GM13977 (cell line): ENCODE data around the gene BRD2.

Experiments
- DNase-seq: peaks from one replicate; pipeline ENCODE4 v3.0.0; 2012; ENCODE audit warnings: low spot score
- in situ Hi-C: fragments of 300-500 bp; cut with MboI; formaldehyde crosslinking; loops from one replicate; pipeline ENCODE4 v1.12.0; 2022; ENCODE audit warnings: low sequenced_read_pairs, low pct_unique_long_range_greater_than_20kb, mixed read lengths, inconsistent platforms; ENCODE audit not compliant: unreplicated experiment
- TF ChIP-seq, protein P1 (sequence below): IDR thresholded peaks from 2 replicates; pipeline ENCODE4 v1.5.1; 2012; ENCODE audit warnings: mild to moderate bottlenecking, control low read depth; ENCODE audit not compliant: insufficient read depth; ENCODE audit errors: extremely low read depth, missing control alignments

The BRD2 gene

DNA sequence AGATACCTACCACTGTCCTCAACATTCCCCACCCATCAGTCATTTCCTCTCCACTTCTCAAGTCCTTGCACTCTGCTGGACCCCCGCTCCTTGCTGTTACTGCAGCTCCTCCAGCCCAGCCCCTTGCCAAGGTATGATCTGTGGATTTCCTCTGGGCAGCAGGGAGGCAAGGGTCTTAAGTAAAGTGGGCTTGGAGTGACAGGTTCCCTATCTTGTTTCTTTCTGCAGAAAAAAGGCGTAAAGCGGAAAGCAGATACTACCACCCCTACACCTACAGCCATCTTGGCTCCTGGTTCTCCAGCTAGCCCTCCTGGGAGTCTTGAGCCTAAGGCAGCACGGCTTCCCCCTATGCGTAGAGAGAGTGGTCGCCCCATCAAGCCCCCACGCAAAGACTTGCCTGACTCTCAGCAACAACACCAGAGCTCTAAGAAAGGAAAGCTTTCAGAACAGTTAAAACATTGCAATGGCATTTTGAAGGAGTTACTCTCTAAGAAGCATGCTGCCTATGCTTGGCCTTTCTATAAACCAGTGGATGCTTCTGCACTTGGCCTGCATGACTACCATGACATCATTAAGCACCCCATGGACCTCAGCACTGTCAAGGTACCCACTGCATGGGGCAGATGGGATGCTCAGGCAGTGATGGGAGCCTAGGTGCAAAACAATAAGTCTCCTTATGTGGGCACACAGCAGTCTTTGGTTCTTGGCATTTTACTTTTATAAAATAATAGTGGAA is 8.1 kb downstream of the BRD2 start:
- TF ChIP-seq, protein P1, sequence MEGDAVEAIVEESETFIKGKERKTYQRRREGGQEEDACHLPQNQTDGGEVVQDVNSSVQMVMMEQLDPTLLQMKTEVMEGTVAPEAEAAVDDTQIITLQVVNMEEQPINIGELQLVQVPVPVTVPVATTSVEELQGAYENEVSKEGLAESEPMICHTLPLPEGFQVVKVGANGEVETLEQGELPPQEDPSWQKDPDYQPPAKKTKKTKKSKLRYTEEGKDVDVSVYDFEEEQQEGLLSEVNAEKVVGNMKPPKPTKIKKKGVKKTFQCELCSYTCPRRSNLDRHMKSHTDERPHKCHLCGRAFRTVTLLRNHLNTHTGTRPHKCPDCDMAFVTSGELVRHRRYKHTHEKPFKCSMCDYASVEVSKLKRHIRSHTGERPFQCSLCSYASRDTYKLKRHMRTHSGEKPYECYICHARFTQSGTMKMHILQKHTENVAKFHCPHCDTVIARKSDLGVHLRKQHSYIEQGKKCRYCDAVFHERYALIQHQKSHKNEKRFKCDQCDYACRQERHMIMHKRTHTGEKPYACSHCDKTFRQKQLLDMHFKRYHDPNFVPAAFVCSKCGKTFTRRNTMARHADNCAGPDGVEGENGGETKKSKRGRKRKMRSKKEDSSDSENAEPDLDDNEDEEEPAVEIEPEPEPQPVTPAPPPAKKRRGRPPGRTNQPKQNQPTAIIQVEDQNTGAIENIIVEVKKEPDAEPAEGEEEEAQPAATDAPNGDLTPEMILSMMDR, result no peak
- in situ Hi-C loops, result loop anchor here (10.0 kb wide), 1 partner anchor 92 kb away; no protein-coding TSS in a partner anchor
- no peak for DNase-seq

DNA sequence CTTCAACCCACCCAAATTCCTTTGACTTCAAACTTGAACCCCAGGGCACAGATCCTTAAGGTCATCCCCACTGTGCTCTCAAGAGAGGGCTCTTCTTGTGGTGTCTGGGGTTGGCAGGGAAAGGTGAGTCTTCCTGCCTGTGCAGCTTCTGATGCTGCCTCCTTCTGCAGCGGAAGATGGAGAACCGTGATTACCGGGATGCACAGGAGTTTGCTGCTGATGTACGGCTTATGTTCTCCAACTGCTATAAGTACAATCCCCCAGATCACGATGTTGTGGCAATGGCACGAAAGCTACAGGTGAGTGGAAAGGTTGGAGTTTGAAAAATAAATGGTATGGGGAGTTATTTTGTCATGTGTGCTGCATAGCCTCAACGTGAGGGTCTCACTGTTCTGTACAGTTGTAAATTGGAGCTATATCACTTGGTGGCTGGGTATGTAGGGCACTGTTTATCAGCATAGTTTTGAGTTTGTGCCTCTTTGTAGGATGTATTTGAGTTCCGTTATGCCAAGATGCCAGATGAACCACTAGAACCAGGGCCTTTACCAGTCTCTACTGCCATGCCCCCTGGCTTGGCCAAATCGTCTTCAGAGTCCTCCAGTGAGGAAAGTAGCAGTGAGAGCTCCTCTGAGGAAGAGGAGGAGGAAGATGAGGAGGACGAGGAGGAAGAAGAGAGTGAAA is 9.0 kb downstream of the BRD2 start:
- in situ Hi-C loops, result loop anchor here (10.0 kb wide), 1 partner anchor 93 kb away; no protein-coding TSS in a partner anchor
- DNase-seq, result no peak
- TF ChIP-seq, protein P1, result no peak

DNA sequence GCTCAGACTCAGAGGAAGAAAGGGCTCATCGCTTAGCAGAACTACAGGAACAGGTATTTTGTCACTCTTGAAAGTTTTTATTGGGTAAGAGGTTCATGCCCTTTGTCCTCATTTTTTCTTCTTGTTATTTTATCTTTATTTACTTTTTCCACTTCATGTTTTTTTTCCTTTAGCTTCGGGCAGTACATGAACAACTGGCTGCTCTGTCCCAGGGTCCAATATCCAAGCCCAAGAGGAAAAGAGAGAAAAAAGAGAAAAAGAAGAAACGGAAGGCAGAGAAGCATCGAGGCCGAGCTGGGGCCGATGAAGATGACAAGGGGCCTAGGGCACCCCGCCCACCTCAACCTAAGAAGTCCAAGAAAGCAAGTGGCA is 9.5 kb downstream of the BRD2 start:
- TF ChIP-seq, protein P1, result no peak
- in situ Hi-C loops, result loop anchor here (10.0 kb wide), 1 partner anchor 93 kb away; no protein-coding TSS in a partner anchor
- no peak for DNase-seq

DNA sequence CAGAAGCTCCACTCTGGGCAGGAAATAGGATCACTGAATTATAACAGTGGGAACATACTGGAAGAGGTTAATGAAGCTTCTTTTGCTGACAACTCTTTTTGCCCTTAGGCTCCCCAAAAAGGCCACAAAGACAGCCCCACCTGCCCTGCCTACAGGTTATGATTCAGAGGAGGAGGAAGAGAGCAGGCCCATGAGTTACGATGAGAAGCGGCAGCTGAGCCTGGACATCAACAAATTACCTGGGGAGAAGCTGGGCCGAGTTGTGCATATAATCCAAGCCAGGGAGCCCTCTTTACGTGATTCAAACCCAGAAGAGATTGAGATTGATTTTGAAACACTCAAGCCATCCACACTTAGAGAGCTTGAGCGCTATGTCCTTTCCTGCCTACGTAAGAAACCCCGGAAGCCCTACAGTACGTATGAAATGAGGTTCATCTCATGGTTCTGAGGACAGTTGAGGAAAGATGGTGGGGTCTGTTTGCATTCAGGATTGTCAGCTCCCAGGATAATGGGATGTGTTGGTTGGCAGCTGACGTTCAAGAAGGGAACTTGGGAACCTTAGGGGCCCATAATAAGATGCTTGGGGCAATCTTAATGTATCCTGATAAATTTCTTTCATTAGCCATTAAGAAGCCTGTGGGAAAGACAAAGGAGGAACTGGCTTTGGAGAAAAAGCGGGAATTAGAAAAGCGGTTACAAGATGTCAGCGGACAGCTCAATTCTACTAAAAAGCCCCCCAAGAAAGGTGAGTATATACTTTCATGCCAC is 11.5 kb downstream of the BRD2 start:
- TF ChIP-seq, protein P1, result no peak
- DNase-seq, result no peak
- in situ Hi-C loops, result loop anchor here (10.0 kb wide), 1 partner anchor 95 kb away; no protein-coding TSS in a partner anchor

DNA sequence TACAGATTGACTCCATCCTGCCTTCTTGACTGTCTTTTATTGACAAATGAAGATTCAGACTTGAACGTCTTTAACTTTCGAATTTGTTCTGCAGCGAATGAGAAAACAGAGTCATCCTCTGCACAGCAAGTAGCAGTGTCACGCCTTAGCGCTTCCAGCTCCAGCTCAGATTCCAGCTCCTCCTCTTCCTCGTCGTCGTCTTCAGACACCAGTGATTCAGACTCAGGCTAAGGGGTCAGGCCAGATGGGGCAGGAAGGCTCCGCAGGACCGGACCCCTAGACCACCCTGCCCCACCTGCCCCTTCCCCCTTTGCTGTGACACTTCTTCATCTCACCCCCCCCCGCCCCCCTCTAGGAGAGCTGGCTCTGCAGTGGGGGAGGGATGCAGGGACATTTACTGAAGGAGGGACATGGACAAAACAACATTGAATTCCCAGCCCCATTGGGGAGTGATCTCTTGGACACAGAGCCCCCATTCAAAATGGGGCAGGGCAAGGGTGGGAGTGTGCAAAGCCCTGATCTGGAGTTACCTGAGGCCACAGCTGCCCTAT is 12.2 kb downstream of the BRD2 start:
- TF ChIP-seq, protein P1, result no peak
- no peak for DNase-seq
- in situ Hi-C loops, result no loop called here

DNA sequence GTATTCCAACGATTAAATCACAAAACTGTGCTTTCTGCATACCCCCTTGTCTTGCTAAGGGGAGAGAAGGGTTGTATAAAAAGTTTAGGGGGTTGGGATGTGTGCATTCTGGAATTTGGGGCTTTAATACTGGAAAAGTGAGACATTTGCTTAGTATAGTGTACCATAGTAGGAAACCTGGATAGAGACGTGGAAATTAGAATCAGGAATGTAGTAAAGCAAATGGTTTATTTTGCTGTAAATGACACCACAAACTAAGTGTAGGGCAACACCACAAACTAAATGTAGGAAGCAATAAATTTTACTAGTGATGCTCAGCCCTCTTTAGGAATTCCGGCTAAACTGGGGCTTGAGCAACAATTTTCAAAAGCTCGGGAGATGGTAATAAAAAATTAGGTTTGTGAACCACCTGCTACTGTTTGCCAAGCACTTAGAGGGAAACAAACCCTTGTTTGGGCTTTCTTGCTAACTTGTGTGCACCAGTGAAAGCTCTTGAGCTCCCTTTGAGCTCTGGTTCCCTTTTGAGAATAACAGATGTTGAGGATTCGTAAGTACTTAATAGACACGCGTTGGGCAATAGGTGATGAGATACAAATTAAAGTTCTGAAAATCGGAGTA is 13.8 kb downstream of the BRD2 start:
- no peak for DNase-seq
- TF ChIP-seq, protein P1, result no peak
- in situ Hi-C loops, result no loop called here
